ENCODE results near the gene LMF1. TPM values are rescaled to one million over a fixed set of nuclear protein-coding genes. Genes with fewer than 3 reads are reported as not detected.

LMF1 gene
- polyA plus RNA-seq, 1 donor (not counting 4 experiments of a cell fraction or from before 2014, with no cell fraction given): 3.1 TPM

- no peaks in the 10 kb centered on the region for H3K79me2 ChIP-seq (ENCODE audit: control insufficient read depth, insufficient read depth, low read length)
- no peaks in the 10 kb centered on the region for H4K20me1 ChIP-seq (ENCODE audit: control insufficient read depth, extremely low read depth, insufficient read depth, low read length)
- FAIRE-seq (no peak), DNase-seq (ENCODE audit: low read depth, low spot score) (no peak)
- no peaks in the 10 kb centered on the region for H3K27me3 ChIP-seq (ENCODE audit: control insufficient read depth, extremely low read depth, insufficient read depth, low read length)
- TF ChIP-seq CTCF (optimal IDR thresholded peaks at IDR 0.05 in 1 of 3, IDR thresholded peaks at IDR 0.05 in 1 of 3, conservative IDR thresholded peaks at IDR 0.05 in 1 of 3; ENCODE audit: extremely low read depth in 1 of 3, insufficient read depth in 2 of 3, low read length in 3 of 3) (no peak), EZH2 (IDR thresholded peaks at IDR 0.05; ENCODE audit: low read length) (no peak)
- H3K4me3 ChIP-seq (ENCODE audit: control insufficient read depth in 2 of 3, extremely low read depth in 1 of 3, insufficient read depth in 2 of 3, low read depth in 1 of 3, low read length in 3 of 3): no peak overlapping the region
- H3K27ac ChIP-seq (ENCODE audit: control insufficient read depth, insufficient read depth, low read length): no peak overlapping the region
- H3K9me1 ChIP-seq (ENCODE audit: control insufficient read depth, extremely low read depth, insufficient read depth, low read length): no peaks in the 10 kb centered on the region
- no peak overlapping the region for H3K9ac ChIP-seq (ENCODE audit: control insufficient read depth, extremely low read depth, insufficient read depth, low read length)
- H2AFZ ChIP-seq (ENCODE audit: control insufficient read depth, low read length): no peak overlapping the region
- peaks cover 11% of the 10 kb centered on the region for H3K9me3 ChIP-seq (ENCODE audit: control insufficient read depth, low read depth, low read length)
- no peaks in the 10 kb centered on the region for H3K36me3 ChIP-seq (ENCODE audit: control insufficient read depth in 2 of 2, extremely low read depth in 1 of 2, insufficient read depth in 2 of 2, low read length in 2 of 2)
- H3K4me2 ChIP-seq (ENCODE audit: control insufficient read depth, extremely low read depth, insufficient read depth, low read depth, low read length): no peak overlapping the region
- H3K4me1 ChIP-seq (ENCODE audit: control insufficient read depth, extremely low read depth, insufficient read depth, low read length): no peaks in the 10 kb centered on the region
- dilution Hi-C loops (cut with MboI; ENCODE audit: extremely low pct_ligation_motif_present, low sequenced_read_pairs): no loop called here
Measured at GRCh38 chr16:856811-857210, 114.0 kb downstream of the LMF1 start.

- H3K36me3 ChIP-seq (ENCODE audit: control insufficient read depth in 2 of 2, extremely low read depth in 1 of 2, insufficient read depth in 2 of 2, low read length in 2 of 2): no peaks in the 10 kb centered on the region
- H3K4me3 ChIP-seq (ENCODE audit: control insufficient read depth in 2 of 3, extremely low read depth in 1 of 3, insufficient read depth in 2 of 3, low read depth in 1 of 3, low read length in 3 of 3): no peak overlapping the region
- no peaks in the 10 kb centered on the region for H4K20me1 ChIP-seq (ENCODE audit: control insufficient read depth, extremely low read depth, insufficient read depth, low read length)
- H3K79me2 ChIP-seq (ENCODE audit: control insufficient read depth, insufficient read depth, low read length): no peaks in the 10 kb centered on the region
- H3K9me1 ChIP-seq (ENCODE audit: control insufficient read depth, extremely low read depth, insufficient read depth, low read length): no peaks in the 10 kb centered on the region
- H3K4me2 ChIP-seq (ENCODE audit: control insufficient read depth, extremely low read depth, insufficient read depth, low read depth, low read length): no peak overlapping the region
- H3K27me3 ChIP-seq (ENCODE audit: control insufficient read depth, extremely low read depth, insufficient read depth, low read length): no peaks in the 10 kb centered on the region
- TF ChIP-seq CTCF (optimal IDR thresholded peaks at IDR 0.05 in 1 of 3, IDR thresholded peaks at IDR 0.05 in 1 of 3, conservative IDR thresholded peaks at IDR 0.05 in 1 of 3; ENCODE audit: extremely low read depth in 1 of 3, insufficient read depth in 2 of 3, low read length in 3 of 3) (no peak), EZH2 (IDR thresholded peaks at IDR 0.05; ENCODE audit: low read length) (no peak)
- no peaks in the 10 kb centered on the region for H3K4me1 ChIP-seq (ENCODE audit: control insufficient read depth, extremely low read depth, insufficient read depth, low read length)
- no peak overlapping the region for H3K9ac ChIP-seq (ENCODE audit: control insufficient read depth, extremely low read depth, insufficient read depth, low read length)
- no peak for FAIRE-seq
- dilution Hi-C loops (cut with MboI; ENCODE audit: extremely low pct_ligation_motif_present, low sequenced_read_pairs): no loop called here
- H3K27ac ChIP-seq (ENCODE audit: control insufficient read depth, insufficient read depth, low read length): no peak overlapping the region
- DNase-seq (ENCODE audit: low read depth, low spot score): no peak
- H2AFZ ChIP-seq (ENCODE audit: control insufficient read depth, low read length): no peak overlapping the region
- peaks cover 14% of the 10 kb centered on the region for H3K9me3 ChIP-seq (ENCODE audit: control insufficient read depth, low read depth, low read length)
Measured at GRCh38 chr16:856101-856500, 114.7 kb downstream of the LMF1 start.

All from keratinocyte (primary cell).